H9 (cell line): ENCODE data around the gene AMH. TPM values are rescaled to one million over a fixed set of nuclear protein-coding genes. Genes with fewer than 3 reads are reported as not detected.

Experiments used
- DNase-seq: peaks from one replicate; pipeline ENCODE4 v3.0.0-alpha.2; 2017
- H2AFZ ChIP-seq: one replicate; pipeline ENCODE4 v1.6.1; 2013; ENCODE audit warnings: mild to moderate bottlenecking, low read length, control low read depth, moderate library complexity
- H2AK5ac ChIP-seq: 2 replicates; pipeline ENCODE4 v1.6.1; 2013; ENCODE audit warnings: low read length, control low read depth, mixed read lengths; ENCODE audit not compliant: insufficient read length
- H2BK120ac ChIP-seq: one replicate; pipeline ENCODE4 v1.6.1; 2013; ENCODE audit warnings: low read depth, mild to moderate bottlenecking, low read length, control low read depth, inconsistent platforms; ENCODE audit not compliant: poor library complexity, severe bottlenecking
- H2BK12ac ChIP-seq: 2 replicates; pipeline ENCODE4 v1.6.1; 2013; ENCODE audit warnings: low read length, control low read depth, mixed read lengths, low read depth; ENCODE audit not compliant: insufficient read length
- H2BK15ac ChIP-seq: 2 replicates; pipeline ENCODE4 v1.6.1; 2013; ENCODE audit warnings: low read depth, low read length, control low read depth
- H2BK20ac ChIP-seq: one replicate; pipeline ENCODE4 v1.6.1; 2013; ENCODE audit warnings: low read depth, mild to moderate bottlenecking, low read length, control low read depth, inconsistent platforms; ENCODE audit not compliant: poor library complexity, severe bottlenecking
- H2BK5ac ChIP-seq: 2 replicates; pipeline ENCODE4 v1.6.1; 2013; ENCODE audit warnings: low read length, control low read depth, mixed read lengths; ENCODE audit not compliant: insufficient read length
- H3K14ac ChIP-seq: 2 replicates; pipeline ENCODE4 v1.6.1; 2013; ENCODE audit warnings: low read length, control low read depth; ENCODE audit not compliant: insufficient read depth
- H3K18ac ChIP-seq: 2 replicates; pipeline ENCODE4 v1.6.1; 2013; ENCODE audit warnings: low read depth, mild to moderate bottlenecking, mixed read lengths, low read length, control low read depth; ENCODE audit not compliant: insufficient read length
- H3K23ac ChIP-seq: 2 replicates; pipeline ENCODE4 v1.6.1; 2013; ENCODE audit warnings: low read length, control low read depth, mixed read lengths, low read depth; ENCODE audit not compliant: insufficient read length
- H3K23me2 ChIP-seq: 2 replicates; pipeline ENCODE4 v1.6.1; 2013; ENCODE audit warnings: low read depth, mild to moderate bottlenecking, mixed read lengths, low read length, control low read depth; ENCODE audit not compliant: insufficient read length, poor library complexity, severe bottlenecking
- H3K27ac ChIP-seq: 2 replicates; pipeline ENCODE4 v1.5.1; 2013; ENCODE audit warnings: low read length, control low read depth, mixed read lengths, low read depth; ENCODE audit not compliant: insufficient read length
- H3K27me3 ChIP-seq: 2 replicates; pipeline ENCODE4 v1.6.1; 2013; ENCODE audit warnings: low read length, control low read depth, inconsistent platforms; ENCODE audit not compliant: insufficient read depth
- H3K4ac ChIP-seq: 2 replicates; pipeline ENCODE4 v1.6.1; 2013; ENCODE audit warnings: low read depth, mild to moderate bottlenecking, control low read depth, inconsistent platforms, low read length, moderate library complexity
- H3K4me1 ChIP-seq: 2 replicates; pipeline ENCODE4 v1.6.1; 2013; ENCODE audit warnings: low read length, control low read depth, inconsistent platforms; ENCODE audit not compliant: insufficient read depth
- H3K4me2 ChIP-seq: 2 replicates; pipeline ENCODE4 v1.6.1; 2013; ENCODE audit warnings: low read length, control low read depth, mixed read lengths; ENCODE audit not compliant: insufficient read length, insufficient read depth
- H3K56ac ChIP-seq: 2 replicates; pipeline ENCODE4 v1.6.1; 2013; ENCODE audit warnings: low read depth, mild to moderate bottlenecking, mixed read lengths, low read length, control low read depth; ENCODE audit not compliant: insufficient read length
- H3K79me1 ChIP-seq: 2 replicates; pipeline ENCODE4 v1.6.1; 2013; ENCODE audit warnings: low read depth, mild to moderate bottlenecking, moderate library complexity, low read length, control low read depth, inconsistent platforms; ENCODE audit not compliant: insufficient read depth, poor library complexity, severe bottlenecking
- H3K79me2 ChIP-seq: 2 replicates; pipeline ENCODE4 v1.6.1; 2013; ENCODE audit warnings: low read length, control low read depth, inconsistent platforms; ENCODE audit not compliant: insufficient read depth
- H3K9ac ChIP-seq: 2 replicates; pipeline ENCODE4 v1.6.1; 2013; ENCODE audit warnings: low read length, control low read depth, mixed read lengths; ENCODE audit not compliant: insufficient read length; ENCODE audit errors: extremely low read depth
- H3K9me3 ChIP-seq: one replicate; pipeline ENCODE4 v1.6.1; 2013; ENCODE audit warnings: low read depth, low read length, inconsistent platforms; ENCODE audit not compliant: control insufficient read depth
- H3T11ph ChIP-seq: one replicate; pipeline ENCODE4 v1.6.1; 2013; ENCODE audit warnings: mild to moderate bottlenecking, low read length, control low read depth, inconsistent platforms
- H4K20me1 ChIP-seq: one replicate; pipeline ENCODE4 v1.6.1; 2013; ENCODE audit not compliant: control insufficient read depth, insufficient read length, insufficient read depth
- H4K5ac ChIP-seq: 2 replicates; pipeline ENCODE4 v1.6.1; 2013; ENCODE audit warnings: low read depth, mild to moderate bottlenecking, mixed read lengths, low read length, control low read depth; ENCODE audit not compliant: insufficient read length
- H4K8ac ChIP-seq: replicated peaks from 2 replicates; pipeline ENCODE4 v1.6.1; 2013; ENCODE audit warnings: low read length, control low read depth, mixed read lengths, low read depth; ENCODE audit not compliant: insufficient read length
- H4K91ac ChIP-seq: 2 replicates; pipeline ENCODE4 v1.6.1; 2013; ENCODE audit warnings: low read depth, mild to moderate bottlenecking, moderate library complexity, mixed read lengths, low read length, control low read depth; ENCODE audit not compliant: insufficient read length
- H3K27ac Mint-ChIP-seq, 3 experiments: 2 replicates in 2 of 3; 3 replicates in 1 of 3; pipeline ENCODE4 v1.8.0; 2020 to 2021; ENCODE audit warnings: mixed read lengths in 3 of 3, mild to moderate bottlenecking in 1 of 3, moderate library complexity in 1 of 3
- H3K27me3 Mint-ChIP-seq: 2 replicates; pipeline ENCODE4 v1.8.0; 2021; ENCODE audit warnings: low read depth, mild to moderate bottlenecking, moderate library complexity, mixed read lengths
- H3K36me3 Mint-ChIP-seq, 3 experiments: 2 replicates in 2 of 3; 3 replicates in 1 of 3; pipeline ENCODE4 v1.8.0; 2020 to 2021; ENCODE audit warnings: low read depth in 3 of 3, mixed read lengths in 3 of 3; ENCODE audit not compliant: insufficient read depth in 1 of 3
- H3K4me1 Mint-ChIP-seq, 2 experiments: 2 replicates each; pipeline ENCODE4 v1.8.0; 2020; ENCODE audit warnings: mixed read lengths in 2 of 2
- H3K4me3 Mint-ChIP-seq, 2 experiments: 2 replicates in 1 of 2; 3 replicates in 1 of 2; pipeline ENCODE4 v1.8.0; 2020 to 2021; ENCODE audit warnings: mild to moderate bottlenecking in 2 of 2, mixed read lengths in 2 of 2, moderate library complexity in 1 of 2
- H3K9me3 Mint-ChIP-seq, 2 experiments: 2 replicates in 1 of 2; 3 replicates in 1 of 2; pipeline ENCODE4 v1.8.0; 2020; ENCODE audit warnings: mild to moderate bottlenecking in 2 of 2, mixed read lengths in 2 of 2, moderate library complexity in 1 of 2
- WGBS: extraction: QIAGEN DNeasy Blood & Tissue Kit; methylation state at CpG from one replicate; pipeline ENCODE4 v1.1.7; 2013; ENCODE audit warnings: missing lambda C conversion rate, low lambda C conversion rate, mixed read lengths; ENCODE audit not compliant: insufficient read length; ENCODE audit errors: extremely low coverage; 5-methylcytosine and 5-hydroxymethylcytosine counted together
- total RNA-seq: library from RNA; stranded (reverse); gene quantifications from 2 replicates; pipeline ENCODE4 v1.2.1, GENCODE V29; 2021
- TF ChIP-seq, protein P1 (sequence below): fragments of 200-600 bp; sonication (generic); conservative IDR thresholded peaks from 3 replicates; pipeline ENCODE4 v1.8.0; 2021; ENCODE audit warnings: antibody characterized with exemption, mild to moderate bottlenecking

AMH gene
- total RNA-seq, 1 experiment from 2014 or later, result 70.7 TPM

DNA sequence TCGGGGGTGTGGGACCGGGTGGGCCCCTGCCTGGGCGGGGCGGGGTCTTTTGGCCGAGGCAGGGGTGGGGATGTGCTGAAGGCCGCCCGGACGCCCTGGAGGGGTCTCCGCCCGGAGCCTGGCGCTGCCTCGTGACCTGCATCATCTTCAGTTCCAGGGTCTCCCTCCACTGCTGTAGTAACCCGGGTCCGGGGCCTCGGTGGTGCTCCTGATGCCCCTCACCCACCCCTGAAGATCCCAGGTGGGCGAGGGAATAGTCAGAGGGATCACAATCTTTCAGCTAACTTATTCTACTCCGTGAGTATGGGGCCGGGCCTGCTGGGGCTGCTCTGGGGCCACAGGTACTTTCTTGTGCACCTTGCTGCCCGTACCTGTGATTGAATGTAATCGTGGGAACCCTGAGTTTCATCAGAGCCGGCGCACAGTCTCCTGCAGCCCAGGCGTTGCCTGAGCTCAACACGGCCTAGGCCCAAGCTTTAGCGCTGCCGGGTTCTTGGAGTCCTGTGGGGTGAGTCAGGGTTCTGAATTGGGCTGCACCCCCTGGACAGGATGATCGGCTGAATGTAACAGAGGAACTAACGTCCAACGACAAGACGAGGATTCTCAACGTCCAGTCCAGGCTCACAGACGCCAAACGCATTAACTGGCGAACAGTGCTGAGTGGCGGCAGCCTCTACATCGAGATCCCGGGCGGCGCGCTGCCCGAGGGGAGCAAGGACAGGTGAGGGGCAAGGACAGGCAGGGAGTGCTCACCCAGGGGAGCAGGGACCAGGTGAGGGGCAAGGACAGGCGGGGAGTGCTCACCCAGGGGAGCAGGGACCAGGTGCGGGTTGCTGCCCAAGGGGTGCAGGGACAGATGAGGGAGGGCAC is 22.3 kb downstream of the AMH start:
- no peak overlapping the region for H2BK120ac ChIP-seq
- no CpG with 5 or more reads among the region's 43 CpGs for WGBS
- no peaks in the 10 kb centered on the region for H3K79me1 ChIP-seq
- peaks cover 2% of the 10 kb centered on the region for H4K20me1 ChIP-seq
- H3K9ac ChIP-seq, result peak overlapping the region; percentile 70
- H3K23ac ChIP-seq, result no peak overlapping the region
- peak overlapping the region; percentile 61 for H3K4me2 ChIP-seq
- no peaks in the 10 kb centered on the region for H3K27me3 ChIP-seq
- Mint-ChIP-seq H3K27me3 (peaks cover 6% of the 10 kb centered on the region; the same call in 1 of the 2 replicates), H3K4me3 (peak overlapping the region; percentile 91 to 97), H3K4me1 (peaks cover 22 to 33% of the 10 kb centered on the region in 2 experiments), H3K36me3 (peaks cover 21 to 42% (median 28%) of the 10 kb centered on the region in 3 experiments), H3K9me3 (no peaks in the 10 kb centered on the region; a peak in 3 of 5 replicates), H3K27ac (peak overlapping the region; percentile 89 to 97 (median 94); a peak in 6 of 7 replicates)
- H3K79me2 ChIP-seq, result peaks cover 24% of the 10 kb centered on the region; the same call in 1 of the 2 replicates
- no peak overlapping the region for H4K5ac ChIP-seq
- no peaks in the 10 kb centered on the region for H3K9me3 ChIP-seq
- H3K23me2 ChIP-seq, result peaks cover 4% of the 10 kb centered on the region
- no peak overlapping the region for H2BK15ac ChIP-seq
- no peak overlapping the region for H2AK5ac ChIP-seq
- H4K91ac ChIP-seq, result no peak overlapping the region
- no peak overlapping the region for H3K27ac ChIP-seq
- H3K18ac ChIP-seq, result no peak overlapping the region
- no peak overlapping the region for H2BK12ac ChIP-seq
- H2AFZ ChIP-seq, result no peak overlapping the region
- H3K4ac ChIP-seq, result no peak overlapping the region
- no peak overlapping the region for H3T11ph ChIP-seq
- no peak overlapping the region; the same call in 1 of the 2 replicates for H3K14ac ChIP-seq
- H4K8ac ChIP-seq, result no peak overlapping the region
- no peak overlapping the region for H3K56ac ChIP-seq
- H2BK20ac ChIP-seq, result no peak overlapping the region
- DNase-seq, result peak; percentile 34
- 0 out of 2 replicates have a peak, but pooled peaks cover 2% of the 10 kb centered on the region for H3K4me1 ChIP-seq
- TF ChIP-seq, protein P1, sequence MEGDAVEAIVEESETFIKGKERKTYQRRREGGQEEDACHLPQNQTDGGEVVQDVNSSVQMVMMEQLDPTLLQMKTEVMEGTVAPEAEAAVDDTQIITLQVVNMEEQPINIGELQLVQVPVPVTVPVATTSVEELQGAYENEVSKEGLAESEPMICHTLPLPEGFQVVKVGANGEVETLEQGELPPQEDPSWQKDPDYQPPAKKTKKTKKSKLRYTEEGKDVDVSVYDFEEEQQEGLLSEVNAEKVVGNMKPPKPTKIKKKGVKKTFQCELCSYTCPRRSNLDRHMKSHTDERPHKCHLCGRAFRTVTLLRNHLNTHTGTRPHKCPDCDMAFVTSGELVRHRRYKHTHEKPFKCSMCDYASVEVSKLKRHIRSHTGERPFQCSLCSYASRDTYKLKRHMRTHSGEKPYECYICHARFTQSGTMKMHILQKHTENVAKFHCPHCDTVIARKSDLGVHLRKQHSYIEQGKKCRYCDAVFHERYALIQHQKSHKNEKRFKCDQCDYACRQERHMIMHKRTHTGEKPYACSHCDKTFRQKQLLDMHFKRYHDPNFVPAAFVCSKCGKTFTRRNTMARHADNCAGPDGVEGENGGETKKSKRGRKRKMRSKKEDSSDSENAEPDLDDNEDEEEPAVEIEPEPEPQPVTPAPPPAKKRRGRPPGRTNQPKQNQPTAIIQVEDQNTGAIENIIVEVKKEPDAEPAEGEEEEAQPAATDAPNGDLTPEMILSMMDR, result no peak
- H2BK5ac ChIP-seq, result no peak overlapping the region
